A549 (cell line): ENCODE results near the gene WDR45. TPM values are rescaled to one million over a fixed set of nuclear protein-coding genes. Genes with fewer than 3 reads are reported as not detected.

Experiments
- ATAC-seq, 2 experiments: fragments of 200-7000 bp in 1 of 2; fragments of >200 bp in 1 of 2; cut with Nextera tagmentation in 1 of 2; cut with Tn5 transposase in 1 of 2; 3 replicates each; pipeline versions ENCODE4 v1.8.0 to v1.9.1; 2018 to 2020; ENCODE audit warnings: mild to moderate bottlenecking in 1 of 2, moderate library complexity in 1 of 2
- CTCF ChIA-PET: fragments of 300-600 bp; sonication (Branson Sonifier 250); formaldehyde crosslinking; extraction: SDS; loops from one replicate; lab custom pipeline; 2021; ENCODE audit warnings: antibody characterized with exemption, inconsistent platforms; lab: Yijun Ruan, JAX
- POLR2A ChIA-PET: fragments of 350-600 bp; formaldehyde crosslinking; extraction: SDS; loops from one replicate; lab custom pipeline; 2021; ENCODE audit warnings: antibody characterized with exemption, inconsistent platforms; lab: Yijun Ruan, JAX
- DNase-seq, 2 experiments: peaks; one replicate each; pipeline versions ENCODE4 v3.0.0 to v3.0.0-alpha.2; 2011 to 2016; ENCODE audit warnings: low read depth in 1 of 2, low spot score in 1 of 2
- FAIRE-seq: peaks from 2 replicates; lab custom pipeline; 2011; peaks lifted over from hg19 to GRCh38; lab: Jason Lieb, UNC
- H3K27ac ChIP-seq, 2 experiments: fragments of >200 bp; sonication (Bioruptor Twin); formaldehyde crosslinking; 3 replicates each; pipeline ENCODE4 v1.5.1; 2016 to 2017
- H3K4me1 ChIP-seq: fragments of >200 bp; sonication (Bioruptor Twin); formaldehyde crosslinking; 3 replicates; pipeline ENCODE4 v1.6.1; 2016
- H3K4me2 ChIP-seq: fragments of >200 bp; sonication (Bioruptor Twin); formaldehyde crosslinking; 3 replicates; pipeline ENCODE4 v1.6.1; 2016
- H3K4me3 ChIP-seq: fragments of >200 bp; sonication (Bioruptor Twin); formaldehyde crosslinking; 3 replicates; pipeline ENCODE4 v1.5.1; 2016
- H3K9me3 ChIP-seq: fragments of >200 bp; sonication (Bioruptor Twin); formaldehyde crosslinking; 3 replicates; pipeline ENCODE4 v1.6.1; 2016
- CEBPB ChIP-seq, 2 experiments: fragments of >200 bp in 1 of 2; sonication (Bioruptor Twin) in 1 of 2; formaldehyde crosslinking in 1 of 2; IDR thresholded peaks; 2 replicates each; pipeline ENCODE4 v1.6.1; 2012 to 2016
- CHD2 ChIP-seq: fragments of 150-350 bp; IDR thresholded peaks from 2 replicates; pipeline ENCODE4 v1.6.1; 2014; ENCODE audit warnings: low read length; ENCODE audit not compliant: partially characterized antibody
- ELK1 ChIP-seq: fragments of 150-350 bp; IDR thresholded peaks from 2 replicates; pipeline ENCODE4 v1.6.1; 2014; ENCODE audit warnings: low read depth, mild to moderate bottlenecking, low read length
- FOSL2 ChIP-seq, 2 experiments: fragments of 450-650 bp in 1 of 2; fragments of >200 bp in 1 of 2; sonication (Bioruptor Twin) in 1 of 2; formaldehyde crosslinking; IDR thresholded peaks; 2 replicates each; pipeline versions ENCODE4 v1.5.0 to v1.6.1; 2016 to 2020; ENCODE audit warnings: mild to moderate bottlenecking in 1 of 2, moderate library complexity in 1 of 2
- FOXS1 ChIP-seq: fragments of 250-450 bp; sonication (Bioruptor Pico); IDR thresholded peaks from 2 replicates; pipeline ENCODE4 v1.5.0; 2020; ENCODE audit warnings: mild to moderate bottlenecking, moderate library complexity
- GATA3 ChIP-seq: IDR thresholded peaks from 2 replicates; pipeline ENCODE4 v1.6.1; 2012; ENCODE audit warnings: borderline replicate concordance
- HMGXB4 ChIP-seq: fragments of 250-450 bp; sonication (Bioruptor Pico); IDR thresholded peaks from 2 replicates; pipeline ENCODE4 v1.5.0; 2021; ENCODE audit warnings: mild to moderate bottlenecking, moderate library complexity, borderline replicate concordance
- HOXA7 ChIP-seq: fragments of 250-450 bp; sonication (Bioruptor Pico); IDR thresholded peaks from 2 replicates; pipeline ENCODE4 v1.5.0; 2020; ENCODE audit warnings: mild to moderate bottlenecking, moderate library complexity
- HOXB13 ChIP-seq: fragments of 250-450 bp; sonication (Bioruptor Pico); IDR thresholded peaks from 2 replicates; pipeline ENCODE4 v1.5.0; 2020; ENCODE audit warnings: low read depth, mild to moderate bottlenecking, moderate library complexity
- JUN ChIP-seq, 2 experiments: fragments of >200 bp; sonication (Bioruptor Twin); formaldehyde crosslinking; IDR thresholded peaks; 2 replicates in 1 of 2; 3 replicates in 1 of 2; pipeline ENCODE4 v1.6.1; 2016 to 2017
- MAZ ChIP-seq: fragments of 150-350 bp; IDR thresholded peaks from 2 replicates; pipeline ENCODE4 v1.6.1; 2014; ENCODE audit warnings: antibody characterized with exemption, low read depth, low read length, borderline replicate concordance
- PHF8 ChIP-seq: fragments of 200-600 bp; sonication (generic); IDR thresholded peaks from 2 replicates; pipeline ENCODE4 v1.6.1; 2016; ENCODE audit warnings: low read depth, mild to moderate bottlenecking, antibody characterized with exemption, moderate library complexity, borderline replicate concordance
- POLR2A ChIP-seq: IDR thresholded peaks from 2 replicates; pipeline ENCODE4 v1.6.1; 2012; ENCODE audit warnings: mild to moderate bottlenecking, low read length
- POLR2AphosphoS2 ChIP-seq: conservative IDR thresholded peaks from 2 replicates; pipeline ENCODE4 v1.6.1; 2012; ENCODE audit warnings: low read length, improper control_type of control experiment, inconsistent platforms
- ZC3H11A ChIP-seq: fragments of 450-650 bp; IDR thresholded peaks from 2 replicates; pipeline ENCODE4 v1.6.1; 2014; ENCODE audit warnings: antibody characterized with exemption, mild to moderate bottlenecking
- ZSCAN20 ChIP-seq: fragments of 250-450 bp; sonication (Bioruptor Pico); IDR thresholded peaks from 2 replicates; pipeline ENCODE4 v1.8.0; 2022; ENCODE audit warnings: mild to moderate bottlenecking, moderate library complexity
- WGBS: methylation state at CpG from one replicate; pipeline ENCODE4 v1.1.6; 2017; ENCODE audit errors: missing lambda C conversion rate; 5-methylcytosine and 5-hydroxymethylcytosine counted together
- polyA plus RNA-seq, 4 experiments: library from polyadenylated mRNA; depleted of rRNA in 3 of 4; stranded (reverse); fragments of >200 nt; fragmentation: RNase III in 1 of 4; extraction: RNeasy Plus Mini Kit Qiagen cat#74134 plus additional on column Dnase treatment in 1 of 4; gene quantifications; 2 replicates in 3 of 4; 3 replicates in 1 of 4; pipeline ENCODE4 v1.2.3, GENCODE V29; 2011 to 2017

The WDR45 gene
- polyA plus RNA-seq, 2 of the 4 experiments (the other 2 are of a cell fraction), result 37.7 to 55.5 TPM

- TF ChIP-seq CEBPB (IDR thresholded peaks at IDR 0.05) (0 out of 4 replicates have a peak, but pooled peaks of 1 of the 2 experiments have one; percentile 2), HOXA7 (no peak), FOXS1 (CRISPR knock-in tag) (no peak), CHD2 (no peak)
- TF ChIP-seq, all 56 proteins: peak for 8
Measured at GRCh38 chrX:49043220-49043986, 36.3 kb downstream of the WDR45 start, which contains the start of gene TFE3 (continued).

- ChIA-PET CTCF (interaction anchor here (0.6 to 6.4 kb wide), 5 partner anchors 51 to 394 kb away, joined by 3 to 32 read pairs (median 3); partner anchors contain the start of genes KCND1 and OTUD5), POLR2A (interaction anchor here (0.6 to 5.7 kb wide), 9 partner anchors 9 to 226 kb away, joined by 3 to 40 read pairs (median 4); partner anchors contain the start of genes GRIPAP1, OTUD5 and PRAF2)
- ATAC-seq (peak; percentile 3 to 4; a peak in 5 of 6 replicates), DNase-seq (no peak), FAIRE-seq (peak; percentile 43)
- Histone ChIP-seq H3K4me3 (peak overlapping the region; percentile 93), H3K9me3 (no peaks in the 10 kb centered on the region), H3K4me2 (peak overlapping the region; percentile 98), H3K27ac (peak overlapping the region; percentile 99 to 100), H3K4me1 (peaks cover 24% of the 10 kb centered on the region)
- TF ChIP-seq ZC3H11A, result no peak
- TF ChIP-seq PHF8, result peak; percentile 61
- 0% methylated on average over 6 of the region's 29 CpGs for WGBS
Measured at GRCh38 chrX:49042581-49043219, 37.0 kb downstream of the WDR45 start.

GRCh38 chrX:49041744-49042580, 37.7 kb downstream of the WDR45 start:
- ATAC-seq, result no peak
- Histone ChIP-seq H3K4me3 (peak overlapping the region; percentile 93), H3K9me3 (no peaks in the 10 kb centered on the region)
- peak; percentile 25 to 42 for DNase-seq
- CTCF ChIA-PET, result interaction anchor here (0.6 to 6.4 kb wide), 7 partner anchors 47 to 721 kb away, joined by 3 to 32 read pairs (median 3); partner anchors contain the start of gene KCND1
- WGBS, result under 1% methylated on average over 9 of the region's 10 CpGs
- peak; percentile 84 for FAIRE-seq
- TF ChIP-seq CEBPB (IDR thresholded peaks at IDR 0.05) (peak; percentile 23 to 41; a peak in 2 of 4 replicates), POLR2AphosphoS2 (no peak), ZSCAN20 (no peak), JUN (IDR thresholded peaks at IDR 0.05) (peak; percentile 12 to 15; a peak in 1 of 5 replicates), HOXA7 (no peak), HOXB13 (no peak), GATA3 (peak; percentile 44; the same call in 1 of the 2 replicates)
- TF ChIP-seq, all 56 proteins: peak for 3
- H3K4me1 ChIP-seq, result peaks cover 26% of the 10 kb centered on the region
- peak overlapping the region; percentile 99 to 100 for H3K27ac ChIP-seq
- POLR2A ChIA-PET, result interaction anchor here (1.0 to 5.7 kb wide), 4 partner anchors 32 to 83 kb away, joined by 3 to 40 read pairs (median 10); partner anchors contain the start of genes GRIPAP1, OTUD5 and PRAF2
- H3K4me2 ChIP-seq, result peak overlapping the region; percentile 98

GRCh38 chrX:49040376-49040955, 39.2 kb downstream of the WDR45 start:
- ATAC-seq, result peak in 1 of 2 experiments; percentile 8; a peak in 4 of 6 replicates
- DNase-seq, result peak; percentile 6 to 24
- ChIA-PET POLR2A (interaction anchor here (0.6 to 5.7 kb wide), 4 partner anchors 13 to 408 kb away, joined by 3 to 40 read pairs (median 4); partner anchors contain the start of genes GRIPAP1 and OTUD5), CTCF (interaction anchor here (0.6 to 6.4 kb wide), 2 partner anchors 19 to 68 kb away, joined by 3 to 32 read pairs; partner anchors contain the start of gene KCND1)
- H3K9me3 ChIP-seq, result no peaks in the 10 kb centered on the region
- H3K27ac ChIP-seq, result peak overlapping the region; percentile 99 to 100
- peaks cover 26% of the 10 kb centered on the region for H3K4me1 ChIP-seq
- FAIRE-seq, result no peak
- 0% methylated on average over 7 of the region's 7 CpGs for WGBS
- peak overlapping the region; percentile 98 for H3K4me2 ChIP-seq
- no peak for TF ChIP-seq ELK1
- no peak for TF ChIP-seq POLR2A
- TF ChIP-seq FOSL2 (IDR thresholded peaks at IDR 0.05), result no peak
- TF ChIP-seq FOSL2 (CRISPR knock-in tag; IDR thresholded peaks at IDR 0.05), result no peak
- TF ChIP-seq HMGXB4 (CRISPR knock-in tag), result no peak
- TF ChIP-seq POLR2AphosphoS2, result no peak
- TF ChIP-seq MAZ, result no peak
- peak overlapping the region; percentile 93 for H3K4me3 ChIP-seq
